ENCODE measurements around the gene CDH4.

The CDH4 gene

DNA sequence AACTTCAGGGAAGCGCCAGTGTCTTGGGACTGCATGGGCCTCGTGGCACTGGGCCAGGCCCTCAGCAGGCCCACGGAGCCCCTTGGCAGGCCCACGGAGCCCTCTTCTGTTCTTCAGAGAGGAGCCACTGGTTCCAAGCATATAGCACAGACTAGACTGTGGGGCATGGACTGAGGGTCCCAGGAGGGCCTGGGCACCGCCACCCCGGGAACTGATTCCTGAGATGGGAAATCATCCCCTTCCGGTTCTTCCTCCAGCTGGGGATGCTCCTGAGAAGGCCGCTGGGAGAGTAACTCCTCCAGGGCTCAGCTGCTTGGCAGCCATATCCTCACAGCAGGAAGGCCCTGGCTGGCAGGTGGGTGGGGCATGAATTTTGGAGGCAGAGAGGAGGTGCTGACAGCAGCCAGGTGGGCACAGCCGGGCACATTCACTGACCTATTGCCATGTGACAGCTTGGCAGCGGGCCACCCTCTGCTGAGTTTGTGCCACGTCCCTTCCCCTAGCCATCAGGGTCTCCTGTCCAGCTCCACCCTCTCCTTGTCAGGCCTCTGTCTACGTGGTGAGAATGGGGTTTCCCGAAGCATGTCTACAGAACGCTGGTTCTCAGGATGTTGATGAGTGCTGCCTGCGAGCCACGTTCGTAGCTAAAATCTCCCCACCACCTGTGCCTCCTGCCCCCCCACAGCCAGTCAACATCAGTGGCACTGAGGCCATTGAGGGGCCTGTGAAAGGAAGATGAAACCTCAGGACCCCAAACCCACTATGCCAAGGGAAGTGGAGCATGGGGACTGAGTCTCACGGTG is 661.6 kb downstream of the CDH4 start:
- ChIA-PET CTCF (no interaction called here), POLR2A (no interaction called here)
- H3K27ac ChIP-seq (ENCODE audit: extremely low read depth, low read depth, low read length) = no peak overlapping the region
- TF ChIP-seq KLF1 (tag by site-specific recombination; IDR thresholded peaks at IDR 0.05) (no peak), ZBTB8A (tag by site-specific recombination; IDR thresholded peaks at IDR 0.05) (no peak), ZNF560 (tag by site-specific recombination; IDR thresholded peaks at IDR 0.05; ENCODE audit: borderline replicate concordance) (no peak), ZNF707 (tag by site-specific recombination; IDR thresholded peaks at IDR 0.05) (no peak)
- H3K36me3 ChIP-seq (ENCODE audit: control insufficient read depth in 2 of 2, insufficient read depth in 1 of 2, low read length in 2 of 2) = no peaks in the 10 kb centered on the region
- H3K4me1 ChIP-seq (ENCODE audit: control insufficient read depth, insufficient read depth, low read length) = no peaks in the 10 kb centered on the region
- H3K9me3 ChIP-seq (ENCODE audit: control insufficient read depth, insufficient read depth, low read depth, low read length) = no peaks in the 10 kb centered on the region
- H3K4me3 ChIP-seq (ENCODE audit: low read depth, low read length) = no peak overlapping the region

DNA sequence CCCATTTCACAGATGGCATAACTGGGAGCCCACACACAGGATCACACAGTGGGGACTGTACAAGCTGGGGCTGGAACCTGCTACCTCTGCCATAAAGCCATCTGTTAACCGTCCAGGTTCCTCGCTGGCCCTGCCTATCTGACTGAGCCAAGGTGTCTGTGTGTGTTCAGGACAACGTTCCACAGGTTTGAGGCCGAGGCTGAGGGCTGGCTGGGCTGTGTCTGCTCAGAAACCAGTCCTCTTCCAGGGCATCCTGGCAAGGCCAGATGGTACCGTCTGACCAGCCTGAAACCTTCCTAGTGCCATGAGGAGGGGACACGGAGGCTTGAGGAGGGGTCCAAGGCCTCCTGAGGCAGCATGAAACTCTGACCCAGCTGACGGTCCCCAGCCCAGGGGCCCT is 663.0 kb downstream of the CDH4 start:
- ChIA-PET POLR2A (no interaction called here), CTCF (no interaction called here)
- Histone ChIP-seq H3K27ac (ENCODE audit: extremely low read depth, low read depth, low read length) (no peak overlapping the region), H3K36me3 (ENCODE audit: control insufficient read depth in 2 of 2, insufficient read depth in 1 of 2, low read length in 2 of 2) (no peaks in the 10 kb centered on the region), H3K9me3 (ENCODE audit: control insufficient read depth, insufficient read depth, low read depth, low read length) (no peaks in the 10 kb centered on the region), H3K4me1 (ENCODE audit: control insufficient read depth, insufficient read depth, low read length) (no peaks in the 10 kb centered on the region), H3K4me3 (ENCODE audit: low read depth, low read length) (no peak overlapping the region)
- TF ChIP-seq ZNF174 (tag by site-specific recombination; IDR thresholded peaks at IDR 0.05) = no peak
- no peak for TF ChIP-seq ZNF214 (tag by site-specific recombination; IDR thresholded peaks at IDR 0.05; ENCODE audit: borderline replicate concordance)
- TF ChIP-seq ZNF324 (tag by site-specific recombination; IDR thresholded peaks at IDR 0.05) = no peak
- TF ChIP-seq OVOL3 (tag by site-specific recombination; IDR thresholded peaks at IDR 0.05) = no peak
- no peak for TF ChIP-seq ZBTB48 (tag by site-specific recombination; IDR thresholded peaks at IDR 0.05)

DNA sequence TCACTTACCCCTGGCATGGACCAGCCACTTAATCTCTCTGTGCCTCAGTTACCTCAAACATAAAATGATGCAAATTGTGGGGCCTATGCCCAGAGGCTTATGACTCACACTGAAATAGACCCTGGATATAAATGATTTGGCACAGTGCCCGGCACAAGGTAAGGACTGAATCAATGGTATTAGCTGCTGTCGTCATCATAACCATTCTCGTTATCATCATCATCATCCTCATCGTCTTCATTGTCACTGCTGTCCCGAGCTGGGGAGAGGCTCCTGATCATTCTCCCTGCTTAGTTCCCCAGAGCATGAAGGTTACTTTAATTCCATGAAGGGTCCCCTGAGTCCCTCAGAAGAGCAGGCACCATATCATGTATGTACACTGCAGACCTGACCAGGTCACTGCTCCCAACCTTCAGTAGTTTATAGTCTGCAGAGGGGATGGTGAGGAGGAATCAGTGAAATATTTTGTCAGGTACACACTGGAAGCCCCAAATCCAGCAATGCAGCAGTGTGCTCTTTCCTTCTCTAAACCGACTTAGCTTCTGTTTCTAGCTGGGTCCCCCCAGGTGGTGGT is 664.3 kb downstream of the CDH4 start:
- Histone ChIP-seq H3K9me3 (ENCODE audit: control insufficient read depth, insufficient read depth, low read depth, low read length) (no peaks in the 10 kb centered on the region), H3K36me3 (ENCODE audit: control insufficient read depth in 2 of 2, insufficient read depth in 1 of 2, low read length in 2 of 2) (no peaks in the 10 kb centered on the region), H3K4me1 (ENCODE audit: control insufficient read depth, insufficient read depth, low read length) (no peaks in the 10 kb centered on the region), H3K27ac (ENCODE audit: extremely low read depth, low read depth, low read length) (no peak overlapping the region), H3K4me3 (ENCODE audit: low read depth, low read length) (no peak overlapping the region)
- TF ChIP-seq, protein P1, sequence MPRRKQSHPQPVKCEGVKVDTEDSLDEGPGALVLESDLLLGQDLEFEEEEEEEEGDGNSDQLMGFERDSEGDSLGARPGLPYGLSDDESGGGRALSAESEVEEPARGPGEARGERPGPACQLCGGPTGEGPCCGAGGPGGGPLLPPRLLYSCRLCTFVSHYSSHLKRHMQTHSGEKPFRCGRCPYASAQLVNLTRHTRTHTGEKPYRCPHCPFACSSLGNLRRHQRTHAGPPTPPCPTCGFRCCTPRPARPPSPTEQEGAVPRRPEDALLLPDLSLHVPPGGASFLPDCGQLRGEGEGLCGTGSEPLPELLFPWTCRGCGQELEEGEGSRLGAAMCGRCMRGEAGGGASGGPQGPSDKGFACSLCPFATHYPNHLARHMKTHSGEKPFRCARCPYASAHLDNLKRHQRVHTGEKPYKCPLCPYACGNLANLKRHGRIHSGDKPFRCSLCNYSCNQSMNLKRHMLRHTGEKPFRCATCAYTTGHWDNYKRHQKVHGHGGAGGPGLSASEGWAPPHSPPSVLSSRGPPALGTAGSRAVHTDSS (tag by site-specific recombination; IDR thresholded peaks at IDR 0.05) = peak; percentile 61
- TF ChIP-seq ZNF121 (tag by site-specific recombination; IDR thresholded peaks at IDR 0.05) = no peak
- TF ChIP-seq, protein P2, sequence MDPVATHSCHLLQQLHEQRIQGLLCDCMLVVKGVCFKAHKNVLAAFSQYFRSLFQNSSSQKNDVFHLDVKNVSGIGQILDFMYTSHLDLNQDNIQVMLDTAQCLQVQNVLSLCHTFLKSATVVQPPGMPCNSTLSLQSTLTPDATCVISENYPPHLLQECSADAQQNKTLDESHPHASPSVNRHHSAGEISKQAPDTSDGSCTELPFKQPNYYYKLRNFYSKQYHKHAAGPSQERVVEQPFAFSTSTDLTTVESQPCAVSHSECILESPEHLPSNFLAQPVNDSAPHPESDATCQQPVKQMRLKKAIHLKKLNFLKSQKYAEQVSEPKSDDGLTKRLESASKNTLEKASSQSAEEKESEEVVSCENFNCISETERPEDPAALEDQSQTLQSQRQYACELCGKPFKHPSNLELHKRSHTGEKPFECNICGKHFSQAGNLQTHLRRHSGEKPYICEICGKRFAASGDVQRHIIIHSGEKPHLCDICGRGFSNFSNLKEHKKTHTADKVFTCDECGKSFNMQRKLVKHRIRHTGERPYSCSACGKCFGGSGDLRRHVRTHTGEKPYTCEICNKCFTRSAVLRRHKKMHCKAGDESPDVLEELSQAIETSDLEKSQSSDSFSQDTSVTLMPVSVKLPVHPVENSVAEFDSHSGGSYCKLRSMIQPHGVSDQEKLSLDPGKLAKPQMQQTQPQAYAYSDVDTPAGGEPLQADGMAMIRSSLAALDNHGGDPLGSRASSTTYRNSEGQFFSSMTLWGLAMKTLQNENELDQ (tag by site-specific recombination; IDR thresholded peaks at IDR 0.05; ENCODE audit: low read depth) = no peak
- TF ChIP-seq ZNF157 (tag by site-specific recombination; IDR thresholded peaks at IDR 0.05) = peak; percentile 94
- TF ChIP-seq, protein P3, sequence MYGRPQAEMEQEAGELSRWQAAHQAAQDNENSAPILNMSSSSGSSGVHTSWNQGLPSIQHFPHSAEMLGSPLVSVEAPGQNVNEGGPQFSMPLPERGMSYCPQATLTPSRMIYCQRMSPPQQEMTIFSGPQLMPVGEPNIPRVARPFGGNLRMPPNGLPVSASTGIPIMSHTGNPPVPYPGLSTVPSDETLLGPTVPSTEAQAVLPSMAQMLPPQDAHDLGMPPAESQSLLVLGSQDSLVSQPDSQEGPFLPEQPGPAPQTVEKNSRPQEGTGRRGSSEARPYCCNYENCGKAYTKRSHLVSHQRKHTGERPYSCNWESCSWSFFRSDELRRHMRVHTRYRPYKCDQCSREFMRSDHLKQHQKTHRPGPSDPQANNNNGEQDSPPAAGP (tag by site-specific recombination; IDR thresholded peaks at IDR 0.05) = no peak
- no peak for TF ChIP-seq HOXD13 (CRISPR knock-in tag; IDR thresholded peaks at IDR 0.05; ENCODE audit: borderline replicate concordance)
- TF ChIP-seq, protein P4, sequence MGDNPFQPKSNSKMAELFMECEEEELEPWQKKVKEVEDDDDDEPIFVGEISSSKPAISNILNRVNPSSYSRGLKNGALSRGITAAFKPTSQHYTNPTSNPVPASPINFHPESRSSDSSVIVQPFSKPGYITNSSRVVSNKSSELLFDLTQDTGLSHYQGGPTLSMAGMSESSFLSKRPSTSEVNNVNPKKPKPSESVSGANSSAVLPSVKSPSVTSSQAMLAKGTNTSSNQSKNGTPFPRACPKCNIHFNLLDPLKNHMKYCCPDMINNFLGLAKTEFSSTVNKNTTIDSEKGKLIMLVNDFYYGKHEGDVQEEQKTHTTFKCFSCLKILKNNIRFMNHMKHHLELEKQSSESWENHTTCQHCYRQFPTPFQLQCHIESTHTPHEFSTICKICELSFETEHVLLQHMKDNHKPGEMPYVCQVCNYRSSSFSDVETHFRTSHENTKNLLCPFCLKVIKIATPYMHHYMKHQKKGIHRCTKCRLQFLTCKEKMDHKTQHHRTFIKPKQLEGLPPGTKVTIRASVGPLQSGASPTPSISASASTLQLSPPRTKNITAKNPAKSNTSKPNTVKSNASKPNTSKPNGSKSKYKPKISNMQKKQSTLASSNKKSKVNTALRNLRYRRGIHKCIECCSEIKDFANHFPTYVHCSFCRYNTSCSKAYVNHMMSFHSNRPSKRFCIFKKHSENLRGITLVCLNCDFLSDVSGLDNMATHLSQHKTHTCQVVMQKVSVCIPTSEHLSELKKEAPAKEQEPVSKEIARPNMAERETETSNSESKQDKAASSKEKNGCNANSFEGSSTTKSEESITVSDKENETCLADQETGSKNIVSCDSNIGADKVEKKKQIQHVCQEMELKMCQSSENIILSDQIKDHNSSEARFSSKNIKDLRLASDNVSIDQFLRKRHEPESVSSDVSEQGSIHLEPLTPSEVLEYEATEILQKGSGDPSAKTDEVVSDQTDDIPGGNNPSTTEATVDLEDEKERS (tag by site-specific recombination; IDR thresholded peaks at IDR 0.05) = no peak
- no peak for TF ChIP-seq ZNF558 (tag by site-specific recombination; IDR thresholded peaks at IDR 0.05)
- TF ChIP-seq ZNF394 (tag by site-specific recombination; IDR thresholded peaks at IDR 0.05; ENCODE audit: borderline replicate concordance) = no peak
- no peak for TF ChIP-seq ZNF521 (tag by site-specific recombination; IDR thresholded peaks at IDR 0.05)
- TF ChIP-seq ZNF629 (tag by site-specific recombination; IDR thresholded peaks at IDR 0.05) = no peak
- POLR2A ChIA-PET = no interaction called here
- CTCF ChIA-PET = interaction anchor here (0.5 to 1.6 kb wide), 4 partner anchors 8 to 27 kb away, joined by 3 to 5 read pairs (median 4); no protein-coding TSS in a partner anchor
